Hematopoietic multipotent progenitor cell treated with erythropoietin and hydrocortisone succinate and interleukin-3 and kit ligand, for 6 days (in vitro differentiated cells): ENCODE results near the gene MGMT.
A peak's percentile ranks its signal among the peaks of the same experiment; 100 is the strongest.

Experiments
- DNase-seq: peaks from one replicate; pipeline ENCODE4 v3.0.0-alpha.2; 2015

The MGMT gene

GRCh38 chr10:129659508-129660268 is 192.6 kb downstream of the MGMT start:
- DNase-seq: no peak

- DNase-seq: no peak
These were observed 193.5 kb downstream of the MGMT start for GRCh38 chr10:129660569-129660968.

GRCh38 chr10:129662426-129662825 is 195.4 kb downstream of the MGMT start:
- DNase-seq: no peak

- DNase-seq: no peak
These were observed 203.1 kb downstream of the MGMT start for GRCh38 chr10:129670124-129670523.

GRCh38 chr10:129673292-129673691 is 206.3 kb downstream of the MGMT start:
- no peak for DNase-seq

- no peak for DNase-seq
These were observed 208.2 kb downstream of the MGMT start for GRCh38 chr10:129675027-129675769.

GRCh38 chr10:129676014-129676413 is 209.0 kb downstream of the MGMT start:
- DNase-seq: no peak

- DNase-seq: no peak
These were observed 210.4 kb downstream of the MGMT start for GRCh38 chr10:129677377-129677927.

GRCh38 chr10:129678186-129678585 is 211.1 kb downstream of the MGMT start:
- DNase-seq: no peak

GRCh38 chr10:129679207-129679606 is 212.2 kb downstream of the MGMT start:
- DNase-seq: no peak

GRCh38 chr10:129680661-129681344 is 213.8 kb downstream of the MGMT start:
- no peak for DNase-seq

GRCh38 chr10:129681856-129682255 is 214.8 kb downstream of the MGMT start:
- DNase-seq: no peak

- no peak for DNase-seq
These were observed 216.5 kb downstream of the MGMT start for GRCh38 chr10:129683519-129683918.

- no peak for DNase-seq
These were observed 216.9 kb downstream of the MGMT start for GRCh38 chr10:129683920-129684319.

GRCh38 chr10:129685271-129685670 is 218.2 kb downstream of the MGMT start:
- no peak for DNase-seq

- DNase-seq: no peak
These were observed 222.6 kb downstream of the MGMT start for GRCh38 chr10:129689671-129690071.

GRCh38 chr10:129690248-129691070 is 223.4 kb downstream of the MGMT start:
- DNase-seq: no peak

- DNase-seq: no peak
These were observed 225.7 kb downstream of the MGMT start for GRCh38 chr10:129692695-129693094.

- DNase-seq: no peak
These were observed 226.3 kb downstream of the MGMT start for GRCh38 chr10:129693382-129693781.

GRCh38 chr10:129694184-129694583 is 227.1 kb downstream of the MGMT start:
- DNase-seq: no peak

GRCh38 chr10:129694691-129695243 is 227.7 kb downstream of the MGMT start:
- DNase-seq: no peak

GRCh38 chr10:129695671-129696070 is 228.6 kb downstream of the MGMT start:
- peak; percentile 64 for DNase-seq
